NCI-H146 treated with DMSO at 0.1 percent for 48 hours (cell line): ENCODE data around the gene FBXO28.
"Not testable (repeated sequence)": the region's sequence is repeated elsewhere in the genome, so short reads cannot be mapped to it uniquely, and the experiment has no call there.

Source experiments
- DNase-seq: peaks from one replicate; lab custom pipeline; 2025; ENCODE audit not compliant: unreplicated experiment; lab: John Stamatoyannopoulos, UW

FBXO28 gene, protein sequence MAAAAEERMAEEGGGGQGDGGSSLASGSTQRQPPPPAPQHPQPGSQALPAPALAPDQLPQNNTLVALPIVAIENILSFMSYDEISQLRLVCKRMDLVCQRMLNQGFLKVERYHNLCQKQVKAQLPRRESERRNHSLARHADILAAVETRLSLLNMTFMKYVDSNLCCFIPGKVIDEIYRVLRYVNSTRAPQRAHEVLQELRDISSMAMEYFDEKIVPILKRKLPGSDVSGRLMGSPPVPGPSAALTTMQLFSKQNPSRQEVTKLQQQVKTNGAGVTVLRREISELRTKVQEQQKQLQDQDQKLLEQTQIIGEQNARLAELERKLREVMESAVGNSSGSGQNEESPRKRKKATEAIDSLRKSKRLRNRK

DNA sequence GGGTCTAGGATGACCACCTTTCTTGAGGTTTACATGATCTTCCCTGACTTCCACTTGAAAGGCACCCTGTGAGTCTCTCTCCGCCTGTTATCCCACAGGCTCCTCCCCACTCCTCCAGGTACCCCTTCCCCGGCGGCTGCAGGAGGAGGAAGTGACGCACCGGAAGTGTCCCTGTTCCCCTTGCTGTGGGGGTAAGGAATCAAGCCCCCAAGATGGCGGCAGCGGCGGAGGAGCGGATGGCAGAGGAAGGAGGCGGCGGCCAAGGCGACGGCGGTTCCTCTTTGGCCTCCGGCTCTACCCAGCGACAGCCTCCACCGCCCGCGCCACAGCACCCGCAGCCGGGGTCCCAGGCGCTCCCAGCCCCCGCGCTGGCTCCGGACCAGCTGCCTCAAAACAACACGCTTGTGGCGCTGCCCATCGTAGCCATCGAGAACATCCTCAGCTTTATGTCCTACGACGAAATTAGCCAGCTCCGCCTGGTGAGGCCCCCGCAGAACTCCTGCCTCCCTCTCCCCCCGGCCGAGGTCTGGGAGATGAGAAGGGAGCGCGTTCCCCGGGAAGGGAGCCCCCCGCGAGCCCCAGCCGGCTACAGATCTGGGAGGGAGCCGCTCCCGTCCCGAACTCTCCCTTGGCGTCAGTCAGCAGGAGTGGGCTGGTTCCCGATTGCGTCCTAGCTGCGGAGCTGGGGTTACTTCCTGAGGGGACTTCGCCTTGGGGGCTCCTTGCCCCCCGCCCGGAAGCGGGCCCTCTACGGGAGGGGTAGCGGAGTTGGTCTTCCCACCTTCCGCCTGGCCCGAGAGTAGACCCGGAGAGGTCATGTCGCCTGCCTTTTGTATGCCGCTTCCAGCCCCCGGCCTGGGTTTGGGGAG is at the start of gene FBXO28:
Gene FBXO28 (plus strand): TSS at position 194 of the 869 bp plus-strand sequence. CDS start 19 bp downstream, at position 213.
- DNase-seq: peak; percentile 90

DNA sequence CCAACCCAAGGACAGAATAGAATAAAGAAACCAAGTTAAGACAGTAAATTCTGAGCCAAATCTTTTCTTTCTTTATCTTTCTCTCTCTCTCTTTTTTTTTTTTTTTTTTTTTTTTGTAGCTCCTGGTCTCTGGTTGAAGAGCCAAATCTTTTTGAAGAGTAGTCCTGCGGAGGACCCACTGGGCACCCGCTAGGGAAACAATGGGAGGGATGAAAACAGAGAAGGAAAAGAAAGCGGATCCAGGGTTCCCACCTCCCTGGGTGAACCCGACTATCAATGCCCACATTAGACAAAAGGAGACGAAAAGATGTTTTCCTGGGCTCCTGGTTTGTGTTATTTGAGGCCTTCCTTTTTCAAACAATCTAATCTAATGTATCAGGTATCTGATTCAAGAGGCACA is 49.8 kb upstream of the FBXO28 start:
- DNase-seq: no peak

DNA sequence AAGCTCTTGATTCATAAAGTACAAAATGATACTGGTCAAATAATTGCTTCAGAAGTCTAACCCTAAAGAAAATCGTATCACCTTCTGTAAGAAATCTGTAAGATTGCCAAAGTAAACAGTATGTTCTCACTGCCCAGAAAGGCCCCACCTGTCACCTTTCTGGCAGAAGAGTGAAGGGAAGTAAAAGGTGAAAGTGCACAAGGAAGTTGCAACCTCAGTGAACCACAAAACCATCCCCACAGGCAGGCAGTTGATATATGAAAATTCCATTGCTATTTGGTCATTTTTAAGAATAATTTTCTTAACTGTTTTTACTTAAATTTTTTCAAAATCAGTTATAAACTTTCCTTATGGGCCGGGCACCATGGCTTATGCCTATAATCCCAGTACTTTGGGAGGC is 48.5 kb upstream of the FBXO28 start:
- no peak for DNase-seq

DNA sequence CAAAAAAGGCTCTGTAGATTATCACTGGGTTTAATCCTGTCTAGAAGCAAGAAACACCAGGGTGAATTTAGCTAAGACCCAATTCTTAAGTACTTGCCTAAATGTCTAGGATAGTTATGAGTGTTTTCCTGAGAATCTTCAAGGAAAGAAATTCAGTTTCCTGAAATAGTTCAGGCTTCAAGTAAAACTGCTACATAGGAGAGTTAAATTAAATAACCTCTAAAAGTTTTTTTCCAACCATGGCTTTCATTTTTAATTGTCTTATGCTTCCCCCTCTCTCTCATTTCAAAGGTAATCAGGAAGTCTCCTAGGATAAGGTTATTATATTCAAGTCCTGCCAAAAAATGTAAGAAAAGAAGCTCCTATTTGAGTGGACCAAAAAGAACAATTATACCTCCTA is 46.7 kb upstream of the FBXO28 start:
- DNase-seq: no peak

DNA sequence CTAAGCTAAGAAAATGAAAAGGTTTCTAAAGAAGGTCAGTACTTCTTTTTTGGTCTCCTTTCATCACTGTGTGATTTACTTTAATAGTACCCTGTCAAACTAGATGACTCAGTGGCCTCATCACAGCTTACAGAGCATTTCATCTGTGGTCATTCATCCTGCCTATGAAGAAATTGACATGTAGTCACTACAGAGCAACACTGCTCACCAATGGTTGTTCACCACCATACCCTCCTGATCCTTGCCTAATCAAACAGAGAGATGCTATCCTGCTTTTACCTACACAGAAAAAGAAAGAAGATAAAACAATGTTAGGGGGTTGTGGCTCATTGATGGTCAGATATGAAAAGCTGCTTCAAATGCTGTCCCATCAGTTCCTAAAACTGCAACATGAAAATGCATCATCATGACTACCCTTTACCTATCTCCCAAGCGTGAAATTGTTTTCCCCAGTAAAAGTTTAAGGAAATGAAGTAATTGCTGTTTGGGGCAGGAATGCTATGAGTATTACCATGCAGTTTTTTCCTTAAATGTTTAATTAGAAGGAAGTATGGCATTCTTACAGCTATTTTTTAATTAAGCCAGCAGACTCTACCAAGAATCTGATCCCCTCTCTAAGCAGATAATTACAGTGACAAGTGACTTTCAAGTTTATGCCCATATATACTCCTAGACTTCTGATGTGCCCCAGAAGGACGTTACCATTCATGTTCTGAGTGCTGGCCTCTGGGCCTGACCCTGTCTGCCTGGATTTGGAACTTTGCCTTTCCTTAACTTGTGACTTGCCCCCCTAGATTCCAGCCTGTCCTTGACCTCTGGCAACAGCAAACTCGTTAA is 46.1 kb upstream of the FBXO28 start:
- no peak for DNase-seq

DNA sequence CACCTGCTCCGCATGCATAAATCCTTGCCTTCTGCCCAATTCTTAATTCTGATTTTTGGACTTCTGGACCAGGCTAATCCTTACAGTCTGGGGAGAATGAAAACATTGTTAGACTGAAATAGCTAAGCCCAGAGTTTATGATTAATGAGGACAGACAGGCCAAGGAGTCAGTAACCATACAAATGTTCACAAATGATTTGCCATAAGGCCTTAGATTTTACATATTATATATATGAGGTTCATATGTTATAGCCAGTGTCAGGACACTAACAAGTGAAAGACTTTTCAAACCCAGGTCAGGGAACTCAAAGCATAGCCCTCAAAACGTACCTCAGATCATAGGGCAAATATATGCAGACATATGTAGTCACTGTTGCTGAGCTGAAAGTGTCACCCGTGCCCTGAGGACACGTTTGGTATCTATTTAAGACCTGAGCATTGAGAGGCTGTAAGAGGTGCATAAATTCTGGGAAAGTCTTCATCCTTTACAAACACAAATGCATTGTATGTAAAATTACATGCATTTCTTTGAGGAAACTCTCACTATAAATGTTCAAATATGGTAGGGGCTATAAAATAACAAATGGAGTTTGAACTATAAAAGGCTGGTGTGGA is 45.3 kb upstream of the FBXO28 start:
- no peak for DNase-seq

DNA sequence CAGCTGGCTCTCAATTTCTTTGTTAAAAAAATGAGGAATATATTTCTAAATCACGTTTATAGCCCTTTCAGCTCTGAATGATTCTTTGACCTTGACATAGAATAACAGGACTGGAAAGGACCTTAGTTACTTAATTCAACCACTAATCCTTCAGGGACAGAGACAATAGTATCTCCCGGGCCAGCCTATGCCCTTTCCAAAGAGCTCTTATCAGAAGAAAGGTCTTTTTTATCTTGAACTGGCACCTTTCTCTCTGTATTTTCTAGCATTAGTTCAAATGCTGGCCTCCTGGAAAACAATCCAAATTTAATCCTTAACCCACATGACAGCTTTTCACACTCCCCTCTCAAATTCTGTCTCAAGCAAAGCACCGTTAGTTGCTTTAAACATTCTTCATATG is 44.8 kb upstream of the FBXO28 start:
- no peak for DNase-seq

DNA sequence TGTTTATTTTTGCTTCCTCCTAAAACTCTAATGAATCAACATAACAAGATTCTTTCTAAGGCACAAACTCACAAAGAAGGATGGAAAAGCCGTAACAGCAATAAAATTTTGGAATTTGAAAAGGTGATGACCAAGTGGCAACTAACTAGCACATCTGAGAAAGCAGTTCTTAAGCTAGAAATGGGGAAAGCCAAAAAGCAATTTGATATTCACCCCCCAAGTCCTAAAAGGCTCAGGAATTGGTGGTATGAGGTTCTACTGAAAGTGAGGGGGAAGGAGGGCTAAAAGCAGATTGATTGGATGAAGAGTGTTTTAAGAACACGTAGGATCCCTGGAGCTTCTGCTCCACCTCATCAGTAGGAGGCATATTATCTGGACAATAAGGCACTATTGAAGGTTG is 43.4 kb upstream of the FBXO28 start:
- no peak for DNase-seq

DNA sequence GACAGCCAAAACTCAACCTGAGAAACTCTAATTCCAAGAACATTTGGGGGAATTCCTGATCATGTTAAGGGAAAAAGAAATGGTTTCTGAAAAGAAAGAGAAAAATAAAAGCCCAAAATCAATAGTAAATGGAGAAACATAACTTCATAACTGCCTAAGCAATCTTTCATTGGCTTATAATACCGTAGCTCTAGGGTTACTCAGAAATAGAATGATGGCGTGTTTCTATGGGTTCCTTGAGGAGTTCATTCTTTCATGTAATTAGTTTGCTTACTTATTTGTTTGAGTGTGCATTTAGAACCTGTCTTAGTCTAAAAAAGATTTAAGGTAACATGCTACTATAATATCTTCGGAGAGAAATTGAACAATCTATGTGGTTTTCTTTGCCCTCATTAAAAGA is 37.5 kb upstream of the FBXO28 start:
- no peak for DNase-seq

DNA sequence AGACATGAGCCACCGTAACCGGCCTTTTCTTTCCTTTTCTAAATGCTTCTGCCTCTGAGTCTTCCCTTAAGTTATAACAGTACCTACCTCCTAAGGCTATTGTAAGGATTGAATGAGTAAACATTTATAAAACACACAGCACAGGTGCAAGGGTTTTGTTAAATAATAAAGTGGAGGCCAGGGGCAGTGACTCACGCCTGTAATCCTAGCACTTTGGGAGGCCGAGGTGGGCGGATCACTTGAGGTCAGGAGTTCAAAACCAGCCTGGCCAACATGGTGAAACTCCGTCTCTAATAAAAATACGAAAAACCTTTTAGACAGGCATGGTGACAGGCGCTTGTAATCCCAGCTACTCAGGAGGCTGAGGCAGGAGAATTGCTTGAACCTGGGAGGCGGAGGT is 34.3 kb upstream of the FBXO28 start:
- not testable (repeated sequence) for DNase-seq

DNA sequence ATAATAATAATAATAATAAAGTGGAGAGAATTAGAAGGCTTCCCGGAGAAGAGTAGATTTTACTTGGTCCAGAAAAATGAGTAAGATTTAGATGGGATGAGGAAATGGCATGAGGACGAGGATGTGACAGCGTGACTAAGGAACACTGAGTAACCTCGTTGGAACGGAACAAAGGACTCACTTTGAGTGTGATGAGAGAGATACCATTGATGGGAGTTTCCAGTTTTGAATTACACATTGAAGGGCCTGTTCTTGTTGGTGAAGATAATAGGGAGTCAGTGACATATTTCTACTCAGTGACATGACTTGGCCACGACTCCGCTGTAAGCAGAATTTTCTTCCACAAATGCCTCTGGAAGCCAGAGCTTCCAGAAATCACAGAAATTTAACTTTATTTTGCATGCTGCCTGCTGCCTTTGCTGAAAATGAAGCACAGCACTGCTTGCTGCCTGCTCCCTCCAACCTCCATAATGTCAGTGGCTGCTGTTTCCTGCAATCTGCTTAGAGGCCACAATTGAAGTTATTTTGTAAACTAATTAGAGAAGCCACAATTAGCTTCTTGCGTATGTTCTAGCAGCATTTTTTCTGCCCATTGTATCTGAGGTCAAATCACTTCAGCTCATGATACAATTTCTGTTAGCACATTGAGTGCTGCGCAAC is 33.7 kb upstream of the FBXO28 start:
- DNase-seq: no peak

DNA sequence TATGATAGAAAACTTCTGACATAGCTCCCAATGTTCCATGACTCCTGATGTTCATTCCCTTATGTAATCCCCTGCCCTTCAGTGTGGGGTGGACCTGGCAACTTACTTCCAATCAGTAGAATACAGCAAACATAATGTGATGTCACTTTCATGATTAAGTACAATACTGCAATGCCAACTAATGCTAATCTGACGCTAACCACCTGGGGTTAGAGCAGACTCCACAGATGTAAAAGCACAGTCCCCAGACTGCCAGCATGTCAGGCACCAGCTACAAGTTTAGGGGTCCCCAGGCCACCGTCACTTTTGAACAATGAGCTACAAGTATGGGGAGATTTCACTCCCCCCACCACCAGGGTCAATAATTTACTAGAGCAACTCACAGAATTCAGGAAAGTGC is 32.3 kb upstream of the FBXO28 start:
- DNase-seq: no peak

DNA sequence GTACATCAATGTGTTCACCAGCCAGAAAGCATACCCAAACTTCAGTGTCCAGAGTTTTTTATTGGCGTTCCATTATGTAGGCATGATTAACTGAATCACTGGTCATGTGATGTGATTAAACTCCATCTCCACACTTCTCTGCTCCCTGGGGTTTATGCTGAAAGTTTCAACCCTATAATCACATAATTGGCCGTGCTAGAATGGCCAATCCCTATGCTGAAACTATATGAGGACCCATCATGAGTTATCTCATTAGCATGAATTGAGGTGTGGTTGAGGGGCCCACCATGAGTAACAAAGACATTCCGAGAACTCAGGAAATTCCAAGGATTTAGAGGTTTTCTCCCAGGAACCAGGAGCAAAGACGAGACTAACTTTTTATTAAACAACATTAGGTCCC is 31.8 kb upstream of the FBXO28 start:
- no peak for DNase-seq

DNA sequence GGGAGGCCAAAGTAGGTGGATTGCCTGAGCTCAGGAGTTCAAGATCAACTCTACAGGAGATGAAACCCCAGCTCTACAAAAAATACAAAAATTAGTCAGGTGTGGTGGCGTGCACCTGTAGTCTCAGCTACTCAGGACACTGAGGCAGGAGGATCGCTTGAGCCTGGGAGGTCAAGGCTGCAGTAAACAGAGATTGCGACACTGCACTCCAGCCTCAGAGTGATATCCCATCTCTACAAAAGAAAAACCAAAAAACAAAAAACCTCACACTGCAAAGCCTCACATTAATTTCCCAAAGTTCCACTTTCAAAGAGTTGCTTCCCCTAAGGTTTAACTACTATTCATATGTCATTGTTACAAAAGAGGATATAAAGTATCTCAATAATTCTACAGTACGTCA is 29.0 kb upstream of the FBXO28 start:
- no peak for DNase-seq

DNA sequence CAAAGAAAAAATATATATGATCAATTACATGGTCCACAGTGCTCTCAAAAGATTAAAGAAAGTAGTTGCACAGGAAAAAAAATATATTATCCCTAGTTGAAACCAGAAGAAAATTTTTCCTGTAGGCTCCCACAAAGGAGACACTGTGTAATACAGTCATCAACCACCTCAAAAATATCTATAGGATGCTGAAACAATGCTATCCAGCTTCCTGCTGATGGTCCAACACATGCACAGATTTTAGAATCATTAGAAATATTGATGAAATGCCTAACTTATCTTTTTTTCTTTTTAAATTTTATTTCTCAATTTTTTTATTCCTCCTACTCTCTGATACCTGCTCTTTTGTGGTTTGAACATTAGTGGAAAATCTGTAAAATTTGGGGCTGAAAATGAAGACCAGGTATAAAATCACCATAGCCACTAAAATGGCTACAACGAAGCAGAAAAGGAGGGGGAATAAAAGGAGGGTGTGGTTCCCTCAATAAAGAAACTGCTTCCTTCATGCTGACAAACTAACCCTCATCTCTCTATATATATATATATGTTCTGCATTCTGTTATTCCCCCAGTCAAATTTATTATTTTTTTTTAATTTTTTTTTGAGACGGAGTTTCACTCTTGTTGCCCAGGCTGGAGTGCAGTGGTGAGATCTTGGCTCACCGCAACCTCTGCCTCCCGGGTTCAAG is 28.3 kb upstream of the FBXO28 start:
- DNase-seq: no peak

DNA sequence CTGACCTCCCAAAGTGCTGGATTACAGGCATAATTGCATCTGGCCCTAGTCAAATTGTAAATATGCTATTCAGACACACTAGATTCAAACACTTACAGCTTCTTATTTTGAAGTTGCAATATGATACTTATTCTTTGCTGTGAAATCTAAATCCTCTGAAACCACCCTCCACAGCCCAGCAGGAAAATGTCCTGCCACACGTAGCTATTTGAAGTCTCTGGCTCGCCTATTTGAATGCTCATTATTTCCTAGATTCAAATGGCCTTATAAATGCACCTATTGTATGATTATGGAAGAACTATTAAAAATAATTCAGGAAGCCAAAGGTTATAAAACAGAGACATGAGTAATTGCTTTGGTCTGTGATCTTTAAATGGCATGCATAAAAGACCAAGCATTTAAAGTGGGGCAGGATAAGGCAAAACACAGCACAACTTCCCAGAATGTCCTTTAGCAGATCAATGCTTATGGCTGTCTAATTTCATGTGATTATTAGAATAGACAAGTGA is 26.6 kb upstream of the FBXO28 start:
- DNase-seq: no peak

DNA sequence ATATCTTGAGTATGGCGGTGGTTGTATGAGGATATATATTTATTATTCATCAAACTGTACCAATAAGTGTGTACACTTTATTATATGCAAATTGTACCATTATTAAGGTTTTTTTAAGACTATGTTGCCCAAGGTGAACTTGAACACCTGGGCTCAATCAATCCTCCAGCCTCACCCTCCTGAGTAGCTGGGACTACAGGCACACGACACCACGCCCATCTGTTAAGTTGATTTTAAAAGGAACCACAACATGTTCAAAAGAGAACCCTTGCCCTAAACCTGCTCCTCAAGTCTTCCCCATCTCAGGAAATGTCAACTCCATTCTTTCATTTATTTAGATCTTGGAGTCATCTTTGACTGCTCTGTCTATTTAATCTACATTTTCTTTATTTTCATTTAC is 24.3 kb upstream of the FBXO28 start:
- DNase-seq: no peak

DNA sequence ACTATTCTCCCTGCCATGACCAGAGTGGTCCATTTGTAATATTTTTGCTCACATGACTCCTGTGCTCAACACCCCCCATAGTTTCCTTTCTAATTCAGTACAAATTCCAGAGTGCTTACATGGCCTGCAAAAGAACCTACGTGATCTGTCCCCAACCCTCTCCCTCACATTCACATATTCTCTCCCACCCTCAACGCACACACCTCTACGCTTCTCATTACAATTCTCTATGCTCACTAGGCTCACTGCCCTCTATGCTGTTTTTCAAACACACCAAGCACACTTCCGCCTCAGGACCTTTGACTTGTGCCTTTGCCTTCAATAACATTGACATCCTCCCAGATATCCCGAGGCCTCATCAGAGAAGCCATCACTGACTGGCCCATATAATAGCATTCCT is 23.8 kb upstream of the FBXO28 start:
- no peak for DNase-seq

DNA sequence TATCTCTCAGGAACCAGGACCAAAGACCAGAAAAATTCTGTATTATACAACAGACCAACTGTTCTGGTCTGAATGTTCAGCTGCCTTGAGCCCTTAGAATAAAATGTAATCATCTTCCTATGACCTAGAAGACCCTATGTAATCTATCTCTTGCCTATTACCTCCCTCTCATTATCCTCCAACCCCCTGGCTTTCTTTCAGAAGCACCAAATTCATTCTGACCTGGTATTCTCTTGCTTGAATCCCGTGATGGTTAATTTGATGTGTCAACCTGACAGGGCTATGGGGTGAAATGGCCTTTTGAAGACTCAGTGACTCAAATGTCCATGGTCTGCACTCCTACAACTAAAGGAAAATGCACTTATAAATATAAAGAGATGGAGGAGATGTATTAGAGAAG is 21.8 kb upstream of the FBXO28 start:
- no peak for DNase-seq

DNA sequence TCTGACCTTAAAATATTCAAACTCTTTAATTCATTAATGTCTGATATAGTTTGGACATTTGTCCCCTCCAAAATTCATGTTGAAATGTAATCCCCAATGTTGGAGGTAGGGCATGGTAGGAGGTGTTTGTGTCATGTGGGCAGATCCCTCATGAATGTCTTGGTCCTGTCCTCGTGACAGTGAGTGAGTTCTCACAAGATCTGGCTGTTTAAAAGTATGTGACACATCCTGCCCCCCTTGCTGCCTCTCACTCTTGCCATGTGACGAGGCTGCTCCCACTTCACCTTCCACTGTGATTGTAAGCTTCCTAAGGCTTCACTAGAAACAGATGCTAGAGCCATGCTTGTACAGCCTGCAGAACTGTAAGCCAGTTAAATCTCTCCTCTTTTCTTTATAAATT is 21.3 kb upstream of the FBXO28 start:
- DNase-seq: no peak
